Measurements from ENCODE around the gene STUB1.

GRCh38 chr16:668519-669171, 11.6 kb upstream of the STUB1 start:
- TF ChIP-seq, protein P1, sequence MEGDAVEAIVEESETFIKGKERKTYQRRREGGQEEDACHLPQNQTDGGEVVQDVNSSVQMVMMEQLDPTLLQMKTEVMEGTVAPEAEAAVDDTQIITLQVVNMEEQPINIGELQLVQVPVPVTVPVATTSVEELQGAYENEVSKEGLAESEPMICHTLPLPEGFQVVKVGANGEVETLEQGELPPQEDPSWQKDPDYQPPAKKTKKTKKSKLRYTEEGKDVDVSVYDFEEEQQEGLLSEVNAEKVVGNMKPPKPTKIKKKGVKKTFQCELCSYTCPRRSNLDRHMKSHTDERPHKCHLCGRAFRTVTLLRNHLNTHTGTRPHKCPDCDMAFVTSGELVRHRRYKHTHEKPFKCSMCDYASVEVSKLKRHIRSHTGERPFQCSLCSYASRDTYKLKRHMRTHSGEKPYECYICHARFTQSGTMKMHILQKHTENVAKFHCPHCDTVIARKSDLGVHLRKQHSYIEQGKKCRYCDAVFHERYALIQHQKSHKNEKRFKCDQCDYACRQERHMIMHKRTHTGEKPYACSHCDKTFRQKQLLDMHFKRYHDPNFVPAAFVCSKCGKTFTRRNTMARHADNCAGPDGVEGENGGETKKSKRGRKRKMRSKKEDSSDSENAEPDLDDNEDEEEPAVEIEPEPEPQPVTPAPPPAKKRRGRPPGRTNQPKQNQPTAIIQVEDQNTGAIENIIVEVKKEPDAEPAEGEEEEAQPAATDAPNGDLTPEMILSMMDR (conservative IDR thresholded peaks at IDR 0.05): no peak
- no peak for TF ChIP-seq ZFX (IDR thresholded peaks at IDR 0.05)

Data from C4-2B (cell line).